Mesendoderm (in vitro differentiated cells): ENCODE data around the gene RAPGEF2.

ENCODE experiments used
- DNase-seq: peaks from one replicate; pipeline ENCODE4 v3.0.0; 2013
- H2AK5ac ChIP-seq: 2 replicates; pipeline ENCODE4 v1.6.1; 2013; ENCODE audit warnings: low read length, inconsistent platforms
- H2BK120ac ChIP-seq: 2 replicates; pipeline ENCODE4 v1.6.1; 2013; ENCODE audit warnings: low read depth, mild to moderate bottlenecking, low read length, moderate library complexity, mixed read lengths
- H2BK15ac ChIP-seq: replicated peaks from 2 replicates; pipeline ENCODE4 v1.6.1; 2013; ENCODE audit warnings: low read depth, mild to moderate bottlenecking, moderate library complexity
- H2BK5ac ChIP-seq: 2 replicates; pipeline ENCODE4 v1.6.1; 2013; ENCODE audit warnings: low read length, inconsistent platforms
- H3K18ac ChIP-seq: 2 replicates; pipeline ENCODE4 v1.6.1; 2013; ENCODE audit warnings: mild to moderate bottlenecking, low read length, mixed read lengths
- H3K23ac ChIP-seq: one replicate; pipeline ENCODE4 v1.6.1; 2013; ENCODE audit warnings: low read length
- H3K27ac ChIP-seq: 2 replicates; pipeline ENCODE4 v1.5.1; 2013; ENCODE audit warnings: low read depth, mild to moderate bottlenecking, inconsistent platforms, low read length, moderate library complexity
- H3K27me3 ChIP-seq: 2 replicates; pipeline ENCODE4 v1.6.1; 2013; ENCODE audit warnings: low read length, control low read depth, mild to moderate bottlenecking, inconsistent platforms; ENCODE audit not compliant: insufficient read depth, poor library complexity
- H3K36me3 ChIP-seq: 2 replicates; pipeline ENCODE4 v1.6.1; 2013; ENCODE audit warnings: low read length, inconsistent platforms; ENCODE audit not compliant: control insufficient read depth, insufficient read depth
- H3K4ac ChIP-seq: one replicate; pipeline ENCODE4 v1.6.1; 2013; ENCODE audit warnings: low read depth, mild to moderate bottlenecking, low read length, moderate library complexity
- H3K4me1 ChIP-seq: 2 replicates; pipeline ENCODE4 v1.6.1; 2013; ENCODE audit warnings: low read depth, low read length, inconsistent platforms; ENCODE audit not compliant: control insufficient read depth
- H3K4me2 ChIP-seq: 2 replicates; pipeline ENCODE4 v1.6.1; 2013; ENCODE audit warnings: low read length
- H3K4me3 ChIP-seq: 2 replicates; pipeline ENCODE4 v1.5.1; 2013; ENCODE audit warnings: mild to moderate bottlenecking, low read length
- H3K56ac ChIP-seq: one replicate; pipeline ENCODE4 v1.6.1; 2013; ENCODE audit warnings: low read length
- H3K79me1 ChIP-seq: 2 replicates; pipeline ENCODE4 v1.6.1; 2013; ENCODE audit warnings: low read length, inconsistent platforms
- H3K79me2 ChIP-seq: 2 replicates; pipeline ENCODE4 v1.6.1; 2013; ENCODE audit warnings: mild to moderate bottlenecking, low read length; ENCODE audit not compliant: control insufficient read depth, insufficient read depth
- H3K9ac ChIP-seq: 2 replicates; pipeline ENCODE4 v1.6.1; 2013; ENCODE audit warnings: low read length, inconsistent platforms
- H4K5ac ChIP-seq: one replicate; pipeline ENCODE4 v1.6.1; 2013; ENCODE audit warnings: low read length
- H4K8ac ChIP-seq: one replicate; pipeline ENCODE4 v1.6.1; 2013; ENCODE audit warnings: low read depth, mild to moderate bottlenecking, control low read depth, low read length, moderate library complexity
- WGBS: extraction: QIAGEN DNeasy Blood & Tissue Kit; methylation state at CpG from one replicate; pipeline ENCODE4 v1.1.7; 2013; ENCODE audit warnings: low lambda C conversion rate, missing lambda C conversion rate; ENCODE audit not compliant: insufficient coverage; ENCODE audit errors: extremely low coverage; 5-methylcytosine and 5-hydroxymethylcytosine counted together

Gene RAPGEF2

DNA sequence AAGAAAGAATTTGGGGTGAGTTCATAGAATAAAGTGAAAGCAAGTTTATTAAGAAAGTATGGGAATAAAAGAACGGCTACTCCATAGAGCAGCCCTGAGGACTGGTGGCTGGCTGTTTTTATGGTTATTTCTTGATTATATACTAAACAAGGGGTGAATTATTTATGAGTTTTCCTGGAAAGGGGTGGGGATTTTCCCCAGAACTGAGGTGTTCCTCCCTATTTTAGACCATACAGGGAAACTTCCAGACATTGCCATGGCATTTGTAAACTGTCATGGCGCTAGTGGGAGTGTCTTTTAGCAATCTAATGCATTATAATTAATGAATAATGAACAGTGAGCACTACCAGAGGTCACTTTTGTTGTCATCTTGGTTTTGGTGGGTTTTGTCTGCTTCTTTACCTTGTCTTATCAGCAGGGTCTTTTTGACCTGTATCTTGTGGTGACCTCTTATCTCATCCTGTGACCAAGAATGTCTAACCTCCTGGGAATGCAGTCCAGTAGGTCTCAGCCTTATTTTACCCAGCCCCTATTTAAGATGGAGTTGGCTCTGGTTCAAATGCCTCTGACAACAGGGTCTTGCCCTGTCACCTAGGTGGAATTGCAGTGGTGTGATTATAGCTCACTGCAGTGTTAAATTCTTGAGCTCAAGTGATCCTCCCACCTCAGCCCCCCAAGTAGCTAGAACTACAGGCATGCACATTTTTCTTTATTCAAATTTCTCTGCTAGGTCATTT lies 27.1 kb downstream of the RAPGEF2 start:
- H4K5ac ChIP-seq, result no peak overlapping the region

DNA sequence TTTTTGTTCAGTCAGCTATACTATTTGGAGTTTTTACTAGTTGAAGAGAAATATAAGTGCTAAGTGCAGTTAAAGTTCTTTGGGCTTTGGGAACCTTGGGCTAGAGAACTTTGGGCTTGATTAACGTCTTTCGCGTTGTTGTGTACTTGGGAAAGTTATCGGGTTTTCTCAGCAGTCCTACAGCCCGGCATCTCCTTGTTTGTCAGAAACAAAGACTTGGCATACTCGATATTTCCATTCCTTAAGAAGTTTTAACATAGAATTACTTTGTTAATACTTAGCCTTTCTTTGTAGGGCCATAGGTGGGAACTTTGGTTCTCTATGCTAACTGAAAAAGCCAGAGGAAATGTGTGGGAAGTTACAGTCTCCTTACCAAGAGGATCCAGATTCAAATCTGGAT lies 28.7 kb downstream of the RAPGEF2 start:
- no peak overlapping the region for H2BK120ac ChIP-seq
- H4K8ac ChIP-seq, result no peak overlapping the region
- H2BK5ac ChIP-seq, result no peak overlapping the region
- H2BK15ac ChIP-seq, result no peak overlapping the region
- H3K27me3 ChIP-seq, result no peaks in the 10 kb centered on the region
- H3K18ac ChIP-seq, result no peak overlapping the region
- no peak overlapping the region for H3K4me3 ChIP-seq
- H3K27ac ChIP-seq, result no peak overlapping the region
- H3K4me1 ChIP-seq, result peaks cover 9% of the 10 kb centered on the region
- H3K56ac ChIP-seq, result no peak overlapping the region
- no peaks in the 10 kb centered on the region for H3K36me3 ChIP-seq
- no peak overlapping the region for H3K4me2 ChIP-seq
- H3K23ac ChIP-seq, result no peak overlapping the region
- H2AK5ac ChIP-seq, result no peak overlapping the region
- no peak overlapping the region for H4K5ac ChIP-seq
- no peak overlapping the region for H3K9ac ChIP-seq
- peak; percentile 31 for DNase-seq
- peaks cover 4% of the 10 kb centered on the region for H3K79me1 ChIP-seq
- WGBS, result no CpG with 5 or more reads among the region's 6 CpGs
- no peak overlapping the region for H3K4ac ChIP-seq
- H3K79me2 ChIP-seq, result peaks cover 35% of the 10 kb centered on the region

More for the DNA sequence above, 27.1 kb downstream of the RAPGEF2 start:
- no peak overlapping the region for H3K4me2 ChIP-seq
- no peaks in the 10 kb centered on the region for H3K27me3 ChIP-seq
- peaks cover 2% of the 10 kb centered on the region for H3K79me1 ChIP-seq
- H2AK5ac ChIP-seq, result no peak overlapping the region
- no peak overlapping the region for H3K9ac ChIP-seq
- no peak overlapping the region for H4K8ac ChIP-seq
- no CpG with 5 or more reads among the region's 2 CpGs for WGBS
- H3K18ac ChIP-seq, result no peak overlapping the region
- no peak overlapping the region for H2BK120ac ChIP-seq
- H3K4ac ChIP-seq, result no peak overlapping the region
- no peak overlapping the region for H2BK5ac ChIP-seq
- H3K23ac ChIP-seq, result no peak overlapping the region
- peak; percentile 96 for DNase-seq
- no peak overlapping the region for H3K27ac ChIP-seq
- no peaks in the 10 kb centered on the region for H3K36me3 ChIP-seq
- H3K79me2 ChIP-seq, result peaks cover 32% of the 10 kb centered on the region
- peaks cover 9% of the 10 kb centered on the region for H3K4me1 ChIP-seq
- no peak overlapping the region for H3K56ac ChIP-seq
- H3K4me3 ChIP-seq, result no peak overlapping the region
- H2BK15ac ChIP-seq, result no peak overlapping the region

- Histone ChIP-seq H2BK15ac (no peak overlapping the region), H3K18ac (no peak overlapping the region), H3K23ac (no peak overlapping the region), H3K4me2 (no peak overlapping the region), H4K5ac (no peak overlapping the region), H2BK120ac (no peak overlapping the region), H3K27ac (no peak overlapping the region), H3K4me1 (peaks cover 13% of the 10 kb centered on the region), H3K4me3 (no peak overlapping the region), H2BK5ac (no peak overlapping the region), H3K79me1 (peaks cover 11% of the 10 kb centered on the region), H3K36me3 (no peaks in the 10 kb centered on the region), H3K79me2 (peaks cover 39% of the 10 kb centered on the region), H4K8ac (no peak overlapping the region), H3K56ac (no peak overlapping the region), H3K4ac (no peak overlapping the region), H3K27me3 (no peaks in the 10 kb centered on the region), H3K9ac (no peak overlapping the region), H2AK5ac (no peak overlapping the region)
- DNase-seq, result no peak
- no CpG with 5 or more reads among the region's 2 CpGs for WGBS
Measured at GRCh38 chr4:159134429-159134828, 31.6 kb downstream of the RAPGEF2 start.

- Histone ChIP-seq H3K23ac (no peak overlapping the region), H2BK120ac (no peak overlapping the region), H3K4ac (no peak overlapping the region), H3K36me3 (no peaks in the 10 kb centered on the region), H3K4me3 (no peak overlapping the region), H3K18ac (no peak overlapping the region), H4K5ac (no peak overlapping the region), H3K9ac (no peak overlapping the region), H3K27me3 (no peaks in the 10 kb centered on the region), H2AK5ac (no peak overlapping the region), H3K4me2 (no peak overlapping the region), H4K8ac (no peak overlapping the region), H3K79me2 (peaks cover 36% of the 10 kb centered on the region), H2BK5ac (no peak overlapping the region), H3K4me1 (peaks cover 8% of the 10 kb centered on the region), H3K79me1 (peaks cover 11% of the 10 kb centered on the region), H2BK15ac (no peak overlapping the region), H3K27ac (no peak overlapping the region), H3K56ac (no peak overlapping the region)
- peak; percentile 36 for DNase-seq
Measured at GRCh38 chr4:159137176-159137575, 34.3 kb downstream of the RAPGEF2 start.

DNA sequence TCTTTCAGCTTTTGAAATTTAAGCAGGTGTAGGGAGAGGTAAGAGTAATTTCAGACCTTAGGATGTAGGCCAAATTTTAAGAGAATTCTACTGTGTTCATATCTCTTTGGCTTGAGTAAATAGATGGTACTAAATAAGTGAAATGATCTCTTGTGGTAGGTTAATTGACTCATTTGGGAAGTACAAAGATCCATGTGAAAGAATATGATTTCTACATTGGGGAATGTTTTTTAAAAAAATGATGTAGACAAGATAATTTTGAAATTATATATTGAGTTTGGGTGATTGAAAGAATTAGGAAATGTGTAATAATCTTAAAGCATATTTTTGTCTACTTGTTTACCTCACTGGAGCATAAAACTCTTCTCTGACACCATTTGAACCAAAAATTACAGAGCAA lies 35.6 kb downstream of the RAPGEF2 start:
- Histone ChIP-seq H3K56ac (no peak overlapping the region), H2BK15ac (no peak overlapping the region), H4K5ac (no peak overlapping the region), H3K79me1 (peaks cover 9% of the 10 kb centered on the region), H3K36me3 (no peaks in the 10 kb centered on the region), H2BK120ac (no peak overlapping the region), H4K8ac (no peak overlapping the region), H3K4me2 (no peak overlapping the region), H3K27ac (no peak overlapping the region), H3K9ac (no peak overlapping the region), H3K79me2 (peaks cover 35% of the 10 kb centered on the region), H3K23ac (no peak overlapping the region), H3K27me3 (no peaks in the 10 kb centered on the region), H2AK5ac (no peak overlapping the region), H3K4me3 (no peak overlapping the region), H3K4me1 (peaks cover 6% of the 10 kb centered on the region), H3K4ac (no peak overlapping the region), H2BK5ac (no peak overlapping the region), H3K18ac (no peak overlapping the region)
- no peak for DNase-seq

GRCh38 chr4:159141193-159141592 lies 38.3 kb downstream of the RAPGEF2 start:
- Histone ChIP-seq H2BK5ac (no peak overlapping the region), H2AK5ac (no peak overlapping the region), H3K79me2 (peaks cover 40% of the 10 kb centered on the region), H4K5ac (no peak overlapping the region), H3K56ac (no peak overlapping the region), H3K27me3 (no peaks in the 10 kb centered on the region), H3K79me1 (peaks cover 14% of the 10 kb centered on the region), H4K8ac (no peak overlapping the region), H3K18ac (no peak overlapping the region), H2BK120ac (no peak overlapping the region), H3K27ac (no peak overlapping the region), H3K4me3 (no peak overlapping the region), H3K4me2 (no peak overlapping the region), H3K9ac (no peak overlapping the region), H3K36me3 (no peaks in the 10 kb centered on the region), H3K4ac (no peak overlapping the region), H2BK15ac (no peak overlapping the region), H3K4me1 (peaks cover 6% of the 10 kb centered on the region), H3K23ac (no peak overlapping the region)
- DNase-seq, result no peak
- WGBS, result no CpG with 5 or more reads among the region's 4 CpGs
